Effector CD8-positive, alpha-beta T cell (primary cell): ENCODE results near the gene HPCAL1.

Source experiments
- DNase-seq: peaks from one replicate; lab custom pipeline; 2025; lab: John Stamatoyannopoulos, UW

HPCAL1 gene

GRCh38 chr2:10407432-10407831 is 104.7 kb downstream of the HPCAL1 start:
- DNase-seq = no peak

- no peak for DNase-seq
These were observed 105.3 kb downstream of the HPCAL1 start for GRCh38 chr2:10407841-10408648.

DNA sequence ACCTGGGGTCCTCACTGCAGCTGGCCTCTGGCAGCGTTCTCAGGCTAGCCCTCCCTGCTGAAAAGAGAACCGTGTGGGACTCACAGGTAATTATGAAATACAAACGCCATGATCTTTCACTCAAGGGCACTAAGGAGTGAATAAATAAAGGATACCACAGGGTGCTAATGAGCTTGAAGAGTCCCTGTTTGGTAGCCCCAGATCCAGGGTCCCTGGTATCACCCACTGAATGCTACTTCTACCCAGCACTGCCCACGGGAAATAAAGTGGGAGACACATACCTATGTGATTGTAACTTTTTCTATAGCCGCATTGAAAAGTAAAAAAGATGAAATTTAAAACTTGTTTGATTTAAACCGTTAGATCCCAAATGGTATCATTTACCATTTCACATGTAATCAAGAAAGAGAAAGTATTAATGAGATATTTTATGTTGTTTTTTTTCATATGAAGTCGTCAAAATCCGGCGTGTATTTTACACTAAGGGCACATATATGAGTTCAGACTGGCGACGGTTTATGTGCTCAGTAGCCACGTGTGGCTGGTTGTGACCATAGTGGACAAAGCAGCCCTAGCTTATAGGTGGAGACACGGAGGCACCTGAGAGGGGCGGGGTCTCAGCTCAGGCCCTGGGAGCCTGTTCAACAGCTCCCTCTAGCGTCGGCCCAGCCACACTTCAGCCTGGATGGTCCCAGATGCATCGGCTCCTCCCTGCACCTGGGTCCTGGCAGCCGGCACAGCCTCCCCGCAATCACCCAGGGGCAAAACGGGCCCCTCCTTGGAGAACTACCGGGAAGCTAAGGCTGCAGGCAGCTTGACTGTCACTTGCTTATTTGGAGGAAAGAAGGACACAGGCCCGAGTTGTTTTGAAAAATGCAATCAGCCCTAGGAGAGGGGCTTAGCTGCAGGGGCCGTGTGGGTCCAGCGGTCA is 106.2 kb downstream of the HPCAL1 start:
- DNase-seq = peak; percentile 69

GRCh38 chr2:10410001-10410822 is 107.5 kb downstream of the HPCAL1 start:
- DNase-seq = no peak

GRCh38 chr2:10410823-10411437 is 108.2 kb downstream of the HPCAL1 start:
- no peak for DNase-seq

- no peak for DNase-seq
These were observed 108.9 kb downstream of the HPCAL1 start for GRCh38 chr2:10411557-10411956.

DNA sequence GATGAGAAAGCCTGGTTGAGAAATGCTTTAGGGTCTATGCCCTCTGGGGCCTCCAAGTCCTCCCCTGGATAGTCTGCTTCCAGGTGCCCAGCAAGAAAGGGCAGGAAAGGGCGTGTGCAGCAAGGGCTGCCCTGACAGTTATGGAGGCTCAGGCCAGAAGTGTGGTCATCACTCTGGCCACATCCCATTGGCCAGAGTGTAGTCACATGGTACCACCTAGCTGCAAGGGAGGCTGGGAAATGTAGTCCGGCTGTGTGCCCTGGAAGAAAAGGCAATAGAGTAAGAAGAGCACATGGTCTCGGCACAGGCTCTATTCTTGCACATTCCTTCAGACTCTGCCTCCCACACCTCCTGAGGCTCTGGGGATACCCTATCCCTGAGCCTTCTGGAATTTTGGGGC is 109.7 kb downstream of the HPCAL1 start:
- DNase-seq = no peak

DNA sequence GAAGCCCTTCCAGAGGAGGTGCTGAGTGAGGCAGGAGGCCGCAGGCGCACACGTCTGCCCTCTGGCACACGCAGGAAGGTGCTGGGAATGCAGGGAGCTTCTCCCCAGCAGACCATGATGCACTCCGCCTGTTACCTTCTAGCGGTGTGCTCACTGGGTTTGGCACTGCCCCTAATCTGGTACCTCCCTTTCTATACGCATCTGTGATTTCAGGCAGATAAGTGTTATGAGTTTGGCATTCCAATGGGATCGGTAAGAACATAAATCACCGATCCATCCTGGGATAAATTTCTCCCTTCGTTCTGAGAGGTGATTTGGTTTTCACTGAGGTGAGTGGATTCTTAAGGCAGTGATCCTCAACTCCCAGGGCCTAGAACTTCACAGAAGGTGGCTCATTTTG is 110.8 kb downstream of the HPCAL1 start:
- no peak for DNase-seq

- DNase-seq = no peak
These were observed 111.3 kb downstream of the HPCAL1 start for GRCh38 chr2:10413991-10414451.

GRCh38 chr2:10414591-10414990 is 111.9 kb downstream of the HPCAL1 start:
- DNase-seq = no peak

GRCh38 chr2:10415048-10415447 is 112.3 kb downstream of the HPCAL1 start:
- no peak for DNase-seq

DNA sequence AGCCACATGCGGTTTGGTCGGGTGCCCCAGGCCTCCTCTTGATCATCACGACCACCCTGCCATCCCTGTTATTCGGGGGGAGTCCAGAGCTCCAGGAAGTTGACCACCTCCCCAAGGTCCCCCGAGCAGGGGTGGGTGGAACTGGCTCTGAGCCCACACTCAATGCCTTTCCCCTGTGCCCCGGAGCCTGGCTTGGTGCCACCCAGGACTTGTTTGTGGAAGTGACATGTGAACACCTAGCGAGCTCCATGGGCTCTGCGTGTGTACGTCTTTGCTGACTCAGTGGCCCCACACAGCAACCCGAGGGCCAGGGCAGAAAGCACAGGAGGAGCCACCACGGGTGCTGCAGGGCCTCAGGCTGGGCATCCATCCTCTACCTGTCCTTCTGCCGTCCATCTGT is 112.9 kb downstream of the HPCAL1 start:
- no peak for DNase-seq

DNA sequence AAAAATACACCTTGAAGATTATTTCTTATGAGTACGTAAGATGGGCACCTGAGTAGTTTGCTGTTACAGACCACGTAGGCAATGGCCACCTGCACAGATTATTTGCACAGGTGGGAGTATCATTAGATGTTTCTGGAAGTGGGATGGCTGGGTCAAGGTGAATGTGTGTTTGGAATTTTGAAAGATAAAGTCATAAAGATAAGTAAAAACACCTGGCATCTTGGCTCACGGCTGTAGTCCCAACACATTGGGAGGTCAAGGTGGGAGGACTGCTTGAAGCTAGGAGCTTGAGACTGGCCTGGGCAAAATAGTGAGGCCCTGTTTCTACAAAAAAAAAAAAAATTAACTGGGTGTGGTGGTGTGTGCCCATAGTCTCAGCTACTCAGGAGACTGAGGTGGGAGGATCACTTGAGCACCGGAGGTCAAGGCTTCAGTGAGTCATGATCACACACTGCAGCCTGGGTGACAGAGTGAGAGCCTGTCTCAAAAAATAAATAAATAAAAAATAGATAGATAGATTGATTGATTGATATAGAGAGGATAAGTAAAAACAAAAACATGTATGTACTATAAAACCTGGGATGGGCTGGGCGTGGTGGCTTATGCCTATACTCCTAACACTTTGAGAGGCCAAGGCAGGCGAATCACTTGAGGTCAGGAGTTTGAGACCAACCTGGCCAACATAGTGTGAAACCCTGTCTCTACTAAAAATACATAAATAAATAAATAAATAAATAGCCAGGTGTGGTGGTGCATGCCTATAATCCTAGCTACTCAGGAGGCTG is 115.0 kb downstream of the HPCAL1 start:
- DNase-seq = no peak

DNA sequence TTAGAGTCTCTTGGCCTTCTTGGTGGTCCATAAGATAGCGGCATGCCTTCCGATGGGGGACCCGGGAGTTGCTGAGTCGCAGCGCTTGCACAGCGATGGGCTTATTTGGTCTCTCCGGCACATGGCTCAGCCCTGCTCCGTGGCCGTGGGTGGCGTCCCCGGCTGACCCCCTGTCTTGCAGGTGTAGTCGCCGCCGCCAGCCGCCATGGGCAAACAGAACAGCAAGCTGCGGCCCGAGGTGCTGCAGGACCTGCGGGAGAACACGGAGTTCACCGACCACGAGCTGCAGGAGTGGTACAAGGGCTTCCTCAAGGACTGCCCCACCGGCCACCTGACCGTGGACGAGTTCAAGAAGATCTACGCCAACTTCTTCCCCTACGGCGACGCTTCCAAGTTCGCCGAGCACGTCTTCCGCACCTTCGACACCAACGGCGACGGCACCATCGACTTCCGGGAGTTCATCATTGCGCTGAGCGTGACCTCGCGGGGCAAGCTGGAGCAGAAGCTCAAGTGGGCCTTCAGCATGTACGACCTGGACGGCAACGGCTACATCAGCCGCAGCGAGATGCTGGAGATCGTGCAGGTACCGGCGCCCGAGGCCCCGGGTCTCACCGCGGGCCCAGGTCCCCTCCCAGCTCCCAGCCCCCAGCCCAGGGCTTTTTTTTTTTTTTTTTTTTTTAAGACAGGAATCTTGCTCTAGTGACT is 117.0 kb downstream of the HPCAL1 start:
- DNase-seq = no peak

DNA sequence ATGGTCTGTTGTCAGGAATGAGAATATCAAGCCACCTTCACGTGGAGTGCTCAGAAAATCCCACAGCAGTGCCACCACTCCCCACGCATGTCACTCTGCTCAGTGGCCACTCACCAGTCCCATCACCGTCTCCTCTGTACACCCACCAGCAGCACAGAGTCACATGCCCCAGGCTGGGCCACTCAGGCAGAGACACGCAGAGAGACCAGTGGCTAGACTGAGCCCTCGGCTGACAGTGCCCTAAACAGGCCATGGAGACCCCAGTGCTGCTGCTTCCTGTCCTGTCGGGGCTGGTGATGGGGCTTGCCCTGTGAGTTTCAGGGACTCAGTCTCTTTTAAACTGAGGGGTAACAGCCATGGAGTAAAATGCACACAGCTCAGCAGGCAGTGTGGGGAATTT is 119.5 kb downstream of the HPCAL1 start:
- no peak for DNase-seq

DNA sequence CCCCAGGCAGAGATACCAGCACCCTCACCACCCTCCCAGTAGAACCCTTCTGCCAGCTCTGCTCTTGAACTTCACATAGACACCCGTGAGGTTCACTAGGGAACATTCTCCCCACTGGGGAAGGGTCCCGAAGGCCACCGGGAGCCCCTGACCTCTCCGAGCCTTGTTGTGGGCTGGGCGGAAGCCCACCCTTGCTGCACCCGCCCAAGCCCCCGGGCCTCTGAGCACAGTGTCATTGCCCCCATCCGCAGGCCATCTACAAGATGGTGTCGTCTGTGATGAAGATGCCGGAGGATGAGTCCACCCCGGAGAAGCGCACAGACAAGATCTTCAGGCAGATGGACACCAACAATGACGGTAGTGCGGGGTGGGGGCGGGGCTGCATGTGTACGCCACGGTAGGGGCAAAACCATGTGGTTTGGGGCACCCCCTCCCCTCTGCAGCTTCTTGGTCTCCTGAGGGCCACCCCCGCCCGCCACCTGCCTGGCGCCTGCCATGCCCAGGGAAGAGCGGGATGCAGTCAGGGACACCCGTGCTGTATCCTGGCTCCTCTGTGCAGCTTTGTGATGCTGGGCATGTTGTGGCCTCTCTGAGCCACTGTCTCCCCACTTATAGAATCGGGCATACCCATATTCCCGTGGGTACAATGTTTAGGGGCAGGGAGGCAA is 120.2 kb downstream of the HPCAL1 start:
- DNase-seq = no peak

DNA sequence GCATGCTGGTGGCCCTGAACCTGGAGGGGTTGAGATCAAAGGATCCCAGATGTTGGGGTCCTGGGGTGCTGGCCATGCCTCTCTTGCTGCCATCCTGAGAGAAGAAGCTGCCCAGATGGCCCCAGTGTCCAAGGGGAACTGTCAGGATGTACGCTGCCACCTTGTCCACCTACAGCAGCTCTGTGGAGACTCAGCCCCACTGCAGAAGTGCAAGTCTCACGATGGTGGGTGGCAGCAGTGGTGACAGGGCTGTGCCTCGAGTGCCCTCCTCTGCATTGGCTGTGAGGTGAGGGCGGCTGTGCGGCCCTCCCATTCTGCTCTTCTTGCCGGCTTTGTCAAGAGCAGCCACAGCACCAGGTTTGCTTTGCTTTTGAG is 120.7 kb downstream of the HPCAL1 start:
- DNase-seq = no peak

GRCh38 chr2:10424051-10424450 is 121.3 kb downstream of the HPCAL1 start:
- DNase-seq = no peak

DNA sequence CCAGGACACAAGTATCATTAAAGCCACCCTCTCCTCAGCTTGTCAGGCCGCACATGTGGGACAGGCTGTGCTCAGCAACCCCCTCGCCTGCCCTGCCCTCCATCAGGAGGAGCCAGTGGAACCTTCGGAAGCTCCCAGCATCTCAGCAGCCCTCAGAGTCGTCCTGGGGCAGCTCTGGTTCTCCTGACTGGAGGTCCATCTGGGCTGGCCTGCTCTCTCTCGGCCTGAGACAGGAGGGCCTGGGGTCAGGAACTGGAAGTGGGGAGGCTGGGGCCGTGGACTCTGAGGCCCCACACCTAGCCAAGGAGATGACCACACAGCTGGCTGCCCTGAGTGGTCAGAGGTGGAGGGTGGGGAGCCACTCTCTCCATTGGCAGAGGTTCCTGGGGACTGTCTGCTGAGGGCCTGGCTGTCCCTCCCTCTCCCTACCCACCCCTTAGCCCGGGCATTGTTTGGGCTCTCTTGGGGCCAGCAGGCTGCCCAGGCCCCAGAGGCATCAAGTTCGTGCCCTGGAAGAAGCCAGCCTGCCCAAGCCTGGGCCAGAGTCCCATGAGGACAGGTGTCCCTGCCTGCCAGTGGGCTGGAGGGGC is 122.3 kb downstream of the HPCAL1 start:
- DNase-seq = no peak
